Keratinocyte (primary cell): ENCODE data around the gene KCNQ2. TPM values are rescaled to one million over a fixed set of nuclear protein-coding genes. Genes with fewer than 3 reads are reported as not detected.

ENCODE experiments used
- DNase-seq: peaks from one replicate; pipeline ENCODE4 v3.0.0-alpha.2; 2011; ENCODE audit warnings: low read depth, missing footprints, low spot score
- FAIRE-seq: peaks from 2 replicates; lab custom pipeline; 2011; peaks lifted over from hg19 to GRCh38; lab: Jason Lieb, UNC
- H2AFZ ChIP-seq: 2 replicates; pipeline ENCODE4 v1.6.0; 2012; ENCODE audit warnings: low read length, control low read depth, inconsistent platforms; ENCODE audit not compliant: control insufficient read depth
- H3K27ac ChIP-seq: 2 replicates; pipeline ENCODE4 v1.5.1; 2011; ENCODE audit warnings: low read length; ENCODE audit not compliant: control insufficient read depth, insufficient read depth
- H3K27me3 ChIP-seq: 3 replicates; pipeline ENCODE4 v1.6.0; 2011; ENCODE audit warnings: low read length; ENCODE audit not compliant: control insufficient read depth, insufficient read depth; ENCODE audit errors: extremely low read depth
- H3K36me3 ChIP-seq, 2 experiments: 2 replicates in 1 of 2; 3 replicates in 1 of 2; pipeline ENCODE4 v1.5.1; 2011; ENCODE audit warnings: low read length in 2 of 2, mild to moderate bottlenecking in 1 of 2; ENCODE audit not compliant: control insufficient read depth in 2 of 2, insufficient read depth in 2 of 2; ENCODE audit errors: extremely low read depth in 1 of 2
- H3K4me1 ChIP-seq: 3 replicates; pipeline ENCODE4 v1.5.1; 2011; ENCODE audit warnings: low read length; ENCODE audit not compliant: control insufficient read depth, insufficient read depth; ENCODE audit errors: extremely low read depth
- H3K4me2 ChIP-seq: 3 replicates; pipeline ENCODE4 v1.6.0; 2011; ENCODE audit warnings: low read depth, low read length; ENCODE audit not compliant: control insufficient read depth, insufficient read depth; ENCODE audit errors: extremely low read depth
- H3K4me3 ChIP-seq, 3 experiments: fragments of 200-600 bp in 1 of 3; sonication (generic) in 1 of 3; 2 replicates in 2 of 3; 3 replicates in 1 of 3; pipeline ENCODE4 v1.5.1; 2011 to 2016; ENCODE audit warnings: low read length in 3 of 3, mild to moderate bottlenecking in 3 of 3, control low read depth in 2 of 3, inconsistent platforms in 1 of 3, low read depth in 1 of 3, mixed read lengths in 1 of 3, mixed run types in 1 of 3, moderate library complexity in 1 of 3; ENCODE audit not compliant: control insufficient read depth in 2 of 3, insufficient read depth in 2 of 3; ENCODE audit errors: extremely low read depth in 1 of 3
- H3K79me2 ChIP-seq: 2 replicates; pipeline ENCODE4 v1.6.0; 2012; ENCODE audit warnings: low read length; ENCODE audit not compliant: control insufficient read depth, insufficient read depth
- H3K9ac ChIP-seq: 3 replicates; pipeline ENCODE4 v1.6.0; 2011; ENCODE audit warnings: low read length; ENCODE audit not compliant: control insufficient read depth, insufficient read depth; ENCODE audit errors: extremely low read depth
- H3K9me1 ChIP-seq: 3 replicates; pipeline ENCODE4 v1.6.0; 2011; ENCODE audit warnings: low read length; ENCODE audit not compliant: control insufficient read depth, insufficient read depth; ENCODE audit errors: extremely low read depth
- H3K9me3 ChIP-seq: 2 replicates; pipeline ENCODE4 v1.5.1; 2012; ENCODE audit warnings: low read depth, low read length; ENCODE audit not compliant: control insufficient read depth
- H4K20me1 ChIP-seq: 3 replicates; pipeline ENCODE4 v1.6.0; 2011; ENCODE audit warnings: low read length; ENCODE audit not compliant: control insufficient read depth, insufficient read depth; ENCODE audit errors: extremely low read depth
- EZH2 ChIP-seq: IDR thresholded peaks from one replicate; pipeline ENCODE4 v1.6.1; 2012; ENCODE audit warnings: inconsistent platforms, mild to moderate bottlenecking, low read length, moderate library complexity
- dilution Hi-C: fragments of 300-500 bp; cut with MboI; formaldehyde crosslinking; loops from one replicate; pipeline ENCODE4 v1.7.0; 2020; ENCODE audit warnings: low sequenced_read_pairs; ENCODE audit not compliant: extremely low pct_ligation_motif_present
- polyA plus RNA-seq, 5 experiments: library from polyadenylated mRNA; depleted of rRNA in 3 of 5; stranded (reverse) in 3 of 5; stranded (forward) in 1 of 5; unstranded in 1 of 5; fragments of >200 nt; gene quantifications; 1 replicate in 1 of 5; 2 replicates in 3 of 5; 3 replicates in 1 of 5; pipeline versions ENCODE4 v1.2.1 to v1.2.3, GENCODE V29; 2011 to 2012; ENCODE audit warnings: missing spikeins in 2 of 5, low read depth in 1 of 5, low replicate concordance in 1 of 5
- TF ChIP-seq, protein P1 (sequence below), 3 experiments: IDR thresholded peaks in 1 of 3; conservative IDR thresholded peaks in 1 of 3; optimal IDR thresholded peaks in 1 of 3; 2 replicates in 2 of 3; 3 replicates in 1 of 3; pipeline versions ENCODE3 to v1.5.1; 2011; ENCODE audit warnings: low read length in 3 of 3, mild to moderate bottlenecking in 3 of 3, moderate library complexity in 2 of 3, control low read depth in 1 of 3, inconsistent platforms in 1 of 3; ENCODE audit not compliant: insufficient read depth in 2 of 3; ENCODE audit errors: extremely low read depth in 1 of 3

The KCNQ2 gene
- polyA plus RNA-seq, 1 donor (not counting 4 experiments of a cell fraction or from before 2014, with no cell fraction given), result not detected

- no peak overlapping the region for H3K4me3 ChIP-seq
- H3K9ac ChIP-seq, result no peak overlapping the region
- H3K27ac ChIP-seq, result no peak overlapping the region
- no peak overlapping the region for H3K4me2 ChIP-seq
- no peaks in the 10 kb centered on the region for H3K79me2 ChIP-seq
- H4K20me1 ChIP-seq, result peaks cover 6% of the 10 kb centered on the region
- FAIRE-seq (no peak), DNase-seq (no peak)
- no peak for TF ChIP-seq EZH2
- TF ChIP-seq, protein P1, sequence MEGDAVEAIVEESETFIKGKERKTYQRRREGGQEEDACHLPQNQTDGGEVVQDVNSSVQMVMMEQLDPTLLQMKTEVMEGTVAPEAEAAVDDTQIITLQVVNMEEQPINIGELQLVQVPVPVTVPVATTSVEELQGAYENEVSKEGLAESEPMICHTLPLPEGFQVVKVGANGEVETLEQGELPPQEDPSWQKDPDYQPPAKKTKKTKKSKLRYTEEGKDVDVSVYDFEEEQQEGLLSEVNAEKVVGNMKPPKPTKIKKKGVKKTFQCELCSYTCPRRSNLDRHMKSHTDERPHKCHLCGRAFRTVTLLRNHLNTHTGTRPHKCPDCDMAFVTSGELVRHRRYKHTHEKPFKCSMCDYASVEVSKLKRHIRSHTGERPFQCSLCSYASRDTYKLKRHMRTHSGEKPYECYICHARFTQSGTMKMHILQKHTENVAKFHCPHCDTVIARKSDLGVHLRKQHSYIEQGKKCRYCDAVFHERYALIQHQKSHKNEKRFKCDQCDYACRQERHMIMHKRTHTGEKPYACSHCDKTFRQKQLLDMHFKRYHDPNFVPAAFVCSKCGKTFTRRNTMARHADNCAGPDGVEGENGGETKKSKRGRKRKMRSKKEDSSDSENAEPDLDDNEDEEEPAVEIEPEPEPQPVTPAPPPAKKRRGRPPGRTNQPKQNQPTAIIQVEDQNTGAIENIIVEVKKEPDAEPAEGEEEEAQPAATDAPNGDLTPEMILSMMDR (optimal IDR thresholded peaks at IDR 0.05 in 1 of 3, IDR thresholded peaks at IDR 0.05 in 1 of 3, conservative IDR thresholded peaks at IDR 0.05 in 1 of 3; ENCODE audit: extremely low read depth in 1 of 3, insufficient read depth in 2 of 3, low read length in 3 of 3), result no peak
- H2AFZ ChIP-seq, result no peak overlapping the region
- H3K27me3 ChIP-seq, result peaks cover 42% of the 10 kb centered on the region
- H3K9me3 ChIP-seq, result no peaks in the 10 kb centered on the region
- peaks cover 16% of the 10 kb centered on the region for H3K4me1 ChIP-seq
- dilution Hi-C loops, result no loop called here
- no peaks in the 10 kb centered on the region for H3K36me3 ChIP-seq
- H3K9me1 ChIP-seq, result no peaks in the 10 kb centered on the region
Observed at GRCh38 chr20:63459070-63459380, 13.4 kb downstream of the KCNQ2 start.

DNA sequence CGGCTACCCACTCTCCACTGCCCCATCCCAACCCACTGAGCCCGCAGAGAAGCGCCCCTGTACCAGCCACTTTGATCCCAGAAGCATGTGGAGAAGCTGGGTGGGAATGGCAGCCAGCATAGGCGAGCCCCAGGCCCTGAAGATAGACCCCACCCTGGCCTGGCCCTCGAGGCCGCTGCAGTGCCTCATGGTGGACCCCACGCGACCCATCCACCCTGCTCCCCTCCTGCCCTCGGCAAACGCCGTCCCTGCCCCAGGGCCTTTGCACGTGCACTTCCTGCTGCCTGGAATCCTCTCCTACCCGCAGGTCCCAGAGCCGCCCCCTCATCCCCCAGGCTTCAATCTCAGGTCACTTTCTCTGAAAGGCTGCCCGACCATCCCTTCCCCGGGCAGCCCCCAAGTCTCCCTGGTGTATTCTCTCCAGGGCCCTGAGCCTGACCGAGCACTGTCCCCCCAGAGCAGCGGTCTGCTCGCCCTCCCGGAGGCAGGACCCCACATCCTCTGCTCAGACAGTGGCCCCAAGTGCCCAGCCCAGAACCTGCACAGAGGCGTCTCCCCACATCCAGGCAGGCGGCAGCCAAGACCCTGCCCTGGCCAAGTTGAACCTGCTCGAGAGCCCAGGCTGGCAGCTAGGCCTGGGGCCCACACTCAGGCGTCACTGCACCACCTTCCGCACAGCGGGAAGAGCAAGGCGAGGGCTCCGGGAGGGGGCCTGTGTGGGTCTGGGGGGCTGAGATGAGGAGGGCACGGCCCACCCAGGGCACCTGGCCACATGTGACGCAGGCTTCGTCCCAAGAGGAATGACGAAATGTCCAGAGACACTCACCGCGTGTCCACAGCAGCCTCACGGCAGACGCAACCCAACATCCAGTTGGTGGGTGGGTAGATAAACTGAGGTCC, 14.0 kb downstream of the KCNQ2 start:
- Histone ChIP-seq H3K4me3 (no peak overlapping the region), H3K79me2 (no peaks in the 10 kb centered on the region), H3K27ac (no peak overlapping the region), H3K4me1 (peaks cover 16% of the 10 kb centered on the region), H3K4me2 (no peak overlapping the region), H3K9ac (no peak overlapping the region), H3K36me3 (no peaks in the 10 kb centered on the region), H3K9me3 (no peaks in the 10 kb centered on the region), H3K27me3 (peaks cover 36% of the 10 kb centered on the region), H4K20me1 (peaks cover 6% of the 10 kb centered on the region), H2AFZ (no peak overlapping the region), H3K9me1 (no peaks in the 10 kb centered on the region)
- TF ChIP-seq, protein P1 (optimal IDR thresholded peaks at IDR 0.05 in 1 of 3, IDR thresholded peaks at IDR 0.05 in 1 of 3, conservative IDR thresholded peaks at IDR 0.05 in 1 of 3; ENCODE audit: extremely low read depth in 1 of 3, insufficient read depth in 2 of 3, low read length in 3 of 3), result no peak
- no peak for TF ChIP-seq EZH2
- no peak for FAIRE-seq
- dilution Hi-C loops, result no loop called here
- DNase-seq, result no peak
